ENCODE measurements around the gene NCKAP5. TPM values are rescaled to one million over a fixed set of nuclear protein-coding genes. Genes with fewer than 3 reads are reported as not detected.

The NCKAP5 gene
- total RNA-seq, 1 donor from 2014 or later: not detected

DNA sequence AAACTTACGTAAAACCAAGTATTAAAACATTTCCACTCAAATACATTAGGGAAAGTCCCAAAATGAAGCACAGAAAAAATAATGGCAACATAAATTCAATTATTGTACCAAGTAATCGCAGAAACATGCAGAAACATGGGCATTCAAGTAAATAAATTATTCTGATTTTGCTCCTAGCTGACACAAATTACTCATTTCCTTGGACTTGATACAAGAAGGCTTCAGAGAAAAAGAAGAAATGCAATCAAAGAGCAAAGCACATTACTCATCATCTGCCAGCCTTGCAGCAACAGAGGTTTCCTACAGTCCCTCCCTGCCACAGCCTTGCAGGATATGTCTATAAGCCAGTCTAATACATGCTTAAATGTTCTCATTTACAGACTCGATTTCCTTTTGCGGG is 458.5 kb downstream of the NCKAP5 start:
- Mint-ChIP-seq H3K36me3 (ENCODE audit: low read depth) (no peaks in the 10 kb centered on the region), H3K4me3 (no peak overlapping the region), H3K4me1 (ENCODE audit: low read depth) (no peaks in the 10 kb centered on the region), H3K9me3 (no peaks in the 10 kb centered on the region), H3K27me3 (ENCODE audit: insufficient read depth) (no peaks in the 10 kb centered on the region), H3K27ac (no peak overlapping the region)
- no peak for DNase-seq (ENCODE audit: low spot score)
- intact Hi-C loops (cut with micrococcal nuclease): no loop called here

DNA sequence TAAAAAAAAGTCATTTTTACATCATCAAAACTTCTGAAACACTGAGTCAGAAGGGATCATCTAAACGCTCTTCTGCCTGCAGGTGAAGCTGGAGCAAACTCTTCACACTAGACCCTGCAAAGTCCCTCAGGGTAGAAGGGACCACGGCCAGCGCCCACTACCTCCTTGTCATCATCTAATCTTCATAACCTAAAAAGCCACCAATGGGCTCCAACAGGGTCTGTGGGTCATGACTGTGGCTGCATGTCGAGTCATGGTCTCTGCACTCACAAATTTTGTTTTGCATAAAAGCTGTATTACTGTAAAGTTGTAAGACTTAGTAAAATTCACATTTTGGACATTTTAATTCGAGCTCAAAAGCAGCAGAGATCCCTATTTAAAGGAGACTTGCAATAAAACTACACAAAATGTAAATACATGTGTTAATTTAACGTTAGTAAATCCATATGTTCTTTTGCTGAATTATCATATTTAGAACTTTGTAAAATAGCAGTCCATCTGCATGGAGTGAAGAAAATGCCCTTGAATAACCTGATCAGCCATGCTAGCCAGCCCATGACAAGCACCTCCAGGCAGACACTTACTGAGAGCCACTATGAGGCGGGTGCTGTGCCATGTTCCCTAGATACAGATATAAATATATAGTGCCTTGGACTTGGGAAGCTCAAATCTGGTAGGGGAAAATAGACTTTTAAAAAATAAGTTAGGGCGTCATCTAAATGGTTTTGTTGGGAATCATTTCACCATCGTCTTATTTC is 461.0 kb downstream of the NCKAP5 start:
- Mint-ChIP-seq H3K4me3 (no peak overlapping the region), H3K27ac (no peak overlapping the region), H3K27me3 (ENCODE audit: insufficient read depth) (no peaks in the 10 kb centered on the region), H3K36me3 (ENCODE audit: low read depth) (no peaks in the 10 kb centered on the region), H3K9me3 (no peaks in the 10 kb centered on the region), H3K4me1 (ENCODE audit: low read depth) (no peaks in the 10 kb centered on the region)
- DNase-seq (ENCODE audit: low spot score): no peak
- intact Hi-C loops (cut with micrococcal nuclease): no loop called here

GRCh38 chr2:133104871-133105270 is 463.4 kb downstream of the NCKAP5 start:
- intact Hi-C loops (cut with micrococcal nuclease): no loop called here
- DNase-seq (ENCODE audit: low spot score): no peak
- Mint-ChIP-seq H3K4me3 (no peak overlapping the region), H3K36me3 (ENCODE audit: low read depth) (no peaks in the 10 kb centered on the region), H3K4me1 (ENCODE audit: low read depth) (no peaks in the 10 kb centered on the region), H3K27me3 (ENCODE audit: insufficient read depth) (no peaks in the 10 kb centered on the region), H3K27ac (no peak overlapping the region), H3K9me3 (no peaks in the 10 kb centered on the region)

DNA sequence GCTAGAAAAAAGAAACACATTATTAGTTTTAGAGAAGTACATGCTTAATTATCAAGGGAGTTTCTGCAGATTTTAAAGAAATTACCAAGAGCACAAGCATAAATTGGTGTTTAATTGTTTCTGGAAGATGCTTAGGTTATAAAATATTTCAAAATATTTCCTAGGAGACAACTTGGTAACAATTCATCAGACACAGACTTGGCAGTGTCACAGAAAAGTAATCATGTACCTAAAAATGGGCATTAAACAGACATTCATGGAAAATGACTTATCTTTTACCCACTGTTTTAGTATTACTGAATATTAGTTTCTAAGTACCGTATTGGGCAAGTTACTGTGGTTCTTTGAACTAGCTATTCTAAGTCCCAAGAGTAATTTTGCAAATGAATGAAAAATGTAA is 469.5 kb downstream of the NCKAP5 start:
- DNase-seq (ENCODE audit: low spot score): no peak
- intact Hi-C loops (cut with micrococcal nuclease): no loop called here
- no peaks in the 10 kb centered on the region for H3K4me1 Mint-ChIP-seq (ENCODE audit: low read depth)
- H3K36me3 Mint-ChIP-seq (ENCODE audit: low read depth): no peaks in the 10 kb centered on the region
- no peak overlapping the region for H3K27ac Mint-ChIP-seq
- H3K4me3 Mint-ChIP-seq: no peak overlapping the region
- H3K27me3 Mint-ChIP-seq (ENCODE audit: insufficient read depth): no peaks in the 10 kb centered on the region
- H3K9me3 Mint-ChIP-seq: no peaks in the 10 kb centered on the region

DNA sequence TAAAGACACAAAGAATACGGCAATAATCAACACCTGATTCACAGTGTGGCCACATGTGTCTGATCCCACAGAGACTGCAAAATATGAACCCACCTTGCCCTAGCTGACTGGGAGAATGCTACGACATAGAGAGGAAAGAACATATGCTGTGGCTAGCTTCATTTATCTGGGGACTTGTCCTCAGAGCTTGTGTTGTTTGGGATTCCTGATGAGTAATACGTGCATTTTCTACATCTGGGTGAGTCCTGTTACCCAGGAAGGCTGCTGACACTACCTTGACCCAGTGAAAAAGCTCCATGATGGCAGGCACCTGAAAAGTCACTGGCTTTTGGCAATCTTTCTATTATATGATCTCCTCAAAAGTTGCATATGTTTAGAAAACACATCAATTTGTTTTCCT is 470.6 kb downstream of the NCKAP5 start:
- Mint-ChIP-seq H3K4me1 (ENCODE audit: low read depth) (no peaks in the 10 kb centered on the region), H3K27ac (no peak overlapping the region), H3K9me3 (no peaks in the 10 kb centered on the region), H3K27me3 (ENCODE audit: insufficient read depth) (no peaks in the 10 kb centered on the region), H3K4me3 (no peak overlapping the region), H3K36me3 (ENCODE audit: low read depth) (no peaks in the 10 kb centered on the region)
- intact Hi-C loops (cut with micrococcal nuclease): no loop called here
- no peak for DNase-seq (ENCODE audit: low spot score)

DNA sequence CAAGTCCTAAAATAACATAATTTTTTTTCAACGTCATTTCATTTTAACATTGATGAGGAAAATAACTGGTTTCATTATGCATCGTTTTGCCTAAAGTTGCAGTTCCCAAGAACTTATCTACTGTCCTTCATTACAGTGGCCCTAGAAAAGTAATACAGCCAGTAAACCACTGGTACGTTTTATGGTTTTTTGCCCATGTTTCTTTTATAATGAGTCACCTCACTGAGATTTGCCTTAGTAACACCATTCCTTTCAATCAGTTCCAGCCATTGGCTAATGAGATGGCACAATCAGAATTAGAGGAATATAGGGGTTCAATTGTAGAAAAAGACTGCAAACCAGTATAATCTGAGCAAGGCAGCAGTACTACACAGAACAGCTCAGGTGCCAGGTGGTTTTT is 475.7 kb downstream of the NCKAP5 start:
- no peaks in the 10 kb centered on the region for H3K27me3 Mint-ChIP-seq (ENCODE audit: insufficient read depth)
- no peaks in the 10 kb centered on the region for H3K36me3 Mint-ChIP-seq (ENCODE audit: low read depth)
- H3K4me3 Mint-ChIP-seq: no peak overlapping the region
- H3K9me3 Mint-ChIP-seq: no peaks in the 10 kb centered on the region
- H3K27ac Mint-ChIP-seq: no peak overlapping the region
- intact Hi-C loops (cut with micrococcal nuclease): no loop called here
- H3K4me1 Mint-ChIP-seq (ENCODE audit: low read depth): no peaks in the 10 kb centered on the region
- DNase-seq (ENCODE audit: low spot score): no peak

DNA sequence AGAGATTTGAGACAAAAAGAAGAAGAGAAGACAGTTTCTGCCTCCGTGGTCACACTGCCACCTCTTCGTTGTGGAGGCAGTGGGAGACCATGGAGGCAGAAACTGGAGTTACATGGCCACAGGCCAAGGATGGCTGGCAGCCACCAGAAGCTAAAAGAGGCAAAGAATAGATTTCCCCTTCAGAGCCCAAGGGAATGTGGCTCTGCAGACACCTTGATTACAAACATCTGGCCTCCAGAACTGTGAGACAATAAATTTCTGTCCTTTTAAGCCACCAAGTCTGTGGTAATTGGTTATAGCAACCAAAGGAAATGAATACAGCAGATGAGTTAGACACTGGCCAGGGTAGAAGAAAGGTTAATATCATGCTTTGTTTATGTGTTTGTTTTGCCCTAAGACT is 477.9 kb downstream of the NCKAP5 start:
- no peak overlapping the region for H3K4me3 Mint-ChIP-seq
- intact Hi-C loops (cut with micrococcal nuclease): no loop called here
- no peak overlapping the region for H3K27ac Mint-ChIP-seq
- no peaks in the 10 kb centered on the region for H3K9me3 Mint-ChIP-seq
- H3K4me1 Mint-ChIP-seq (ENCODE audit: low read depth): no peaks in the 10 kb centered on the region
- no peaks in the 10 kb centered on the region for H3K27me3 Mint-ChIP-seq (ENCODE audit: insufficient read depth)
- H3K36me3 Mint-ChIP-seq (ENCODE audit: low read depth): no peaks in the 10 kb centered on the region
- DNase-seq (ENCODE audit: low spot score): no peak

DNA sequence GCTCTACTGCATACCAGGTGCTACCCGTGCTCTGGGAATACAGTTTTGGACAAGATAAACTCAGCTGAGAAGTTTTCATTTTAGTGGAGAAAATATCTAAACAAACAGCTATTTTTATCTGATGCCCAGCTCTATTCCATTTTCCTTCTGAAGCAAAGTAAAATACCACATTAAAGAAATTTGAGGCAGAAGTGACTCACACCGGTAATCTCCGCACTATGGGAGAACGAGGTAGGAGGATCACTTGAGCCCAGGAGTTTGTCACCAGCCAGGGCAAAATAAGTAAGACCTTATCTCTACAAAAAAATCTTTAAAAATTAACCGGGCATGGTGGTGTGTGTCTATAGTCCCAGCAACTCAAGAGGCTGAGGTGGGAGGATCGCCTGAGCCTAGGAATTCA is 482.1 kb downstream of the NCKAP5 start:
- intact Hi-C loops (cut with micrococcal nuclease): no loop called here
- H3K27ac Mint-ChIP-seq: no peak overlapping the region
- H3K4me3 Mint-ChIP-seq: no peak overlapping the region
- H3K9me3 Mint-ChIP-seq: no peaks in the 10 kb centered on the region
- no peak for DNase-seq (ENCODE audit: low spot score)
- no peaks in the 10 kb centered on the region for H3K27me3 Mint-ChIP-seq (ENCODE audit: insufficient read depth)
- no peaks in the 10 kb centered on the region for H3K4me1 Mint-ChIP-seq (ENCODE audit: low read depth)
- H3K36me3 Mint-ChIP-seq (ENCODE audit: low read depth): no peaks in the 10 kb centered on the region

GRCh38 chr2:133085646-133086045 is 482.6 kb downstream of the NCKAP5 start:
- H3K36me3 Mint-ChIP-seq (ENCODE audit: low read depth): no peaks in the 10 kb centered on the region
- no peak overlapping the region for H3K27ac Mint-ChIP-seq
- DNase-seq (ENCODE audit: low spot score): no peak
- no peaks in the 10 kb centered on the region for H3K27me3 Mint-ChIP-seq (ENCODE audit: insufficient read depth)
- H3K4me3 Mint-ChIP-seq: no peak overlapping the region
- H3K4me1 Mint-ChIP-seq (ENCODE audit: low read depth): no peaks in the 10 kb centered on the region
- H3K9me3 Mint-ChIP-seq: no peaks in the 10 kb centered on the region
- intact Hi-C loops (cut with micrococcal nuclease): no loop called here

DNA sequence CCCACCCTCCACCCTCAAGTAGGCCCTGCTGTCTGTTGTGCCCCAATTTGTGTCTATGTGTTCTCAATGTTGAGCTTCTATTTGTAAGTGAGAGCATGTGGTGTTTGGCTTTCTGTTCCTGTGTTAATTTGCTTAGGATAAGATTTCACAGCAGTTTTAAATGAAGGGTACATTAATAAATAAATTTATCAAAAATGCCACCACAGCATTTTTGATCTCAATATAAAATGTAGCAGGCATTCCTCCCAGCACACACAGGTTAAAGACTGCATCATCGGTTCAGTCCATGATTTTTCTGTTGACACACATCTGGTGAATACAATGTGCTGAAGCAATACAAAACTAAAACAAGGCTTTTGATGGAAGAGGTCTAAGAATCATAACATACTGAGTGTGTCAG is 486.2 kb downstream of the NCKAP5 start:
- DNase-seq (ENCODE audit: low spot score): no peak
- H3K9me3 Mint-ChIP-seq: no peaks in the 10 kb centered on the region
- intact Hi-C loops (cut with micrococcal nuclease): no loop called here
- H3K27me3 Mint-ChIP-seq (ENCODE audit: insufficient read depth): no peaks in the 10 kb centered on the region
- no peaks in the 10 kb centered on the region for H3K4me1 Mint-ChIP-seq (ENCODE audit: low read depth)
- H3K36me3 Mint-ChIP-seq (ENCODE audit: low read depth): no peaks in the 10 kb centered on the region
- H3K27ac Mint-ChIP-seq: no peak overlapping the region
- no peak overlapping the region for H3K4me3 Mint-ChIP-seq

DNA sequence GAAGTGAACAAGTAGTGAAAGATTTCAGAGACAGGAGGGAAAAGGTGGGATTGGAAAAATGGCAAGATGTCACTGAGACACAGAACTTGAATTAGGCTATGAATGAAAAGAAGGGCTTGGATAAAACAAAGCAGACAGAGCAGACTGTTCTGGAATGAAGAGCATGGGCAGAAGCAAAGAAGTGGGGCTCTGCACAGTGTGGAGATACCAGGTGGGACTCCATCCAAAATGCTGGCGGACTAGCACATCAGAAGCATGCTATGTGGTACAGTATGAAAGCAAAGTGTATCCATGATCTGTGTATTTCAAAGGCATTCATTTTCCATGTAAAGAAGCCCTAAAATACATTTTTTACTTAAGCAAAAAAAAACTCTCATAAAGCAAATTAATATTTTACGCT is 487.4 kb downstream of the NCKAP5 start:
- Mint-ChIP-seq H3K27me3 (ENCODE audit: insufficient read depth) (no peaks in the 10 kb centered on the region), H3K36me3 (ENCODE audit: low read depth) (no peaks in the 10 kb centered on the region), H3K9me3 (no peaks in the 10 kb centered on the region), H3K27ac (no peak overlapping the region), H3K4me3 (no peak overlapping the region), H3K4me1 (ENCODE audit: low read depth) (no peaks in the 10 kb centered on the region)
- intact Hi-C loops (cut with micrococcal nuclease): no loop called here
- DNase-seq (ENCODE audit: low spot score): no peak

DNA sequence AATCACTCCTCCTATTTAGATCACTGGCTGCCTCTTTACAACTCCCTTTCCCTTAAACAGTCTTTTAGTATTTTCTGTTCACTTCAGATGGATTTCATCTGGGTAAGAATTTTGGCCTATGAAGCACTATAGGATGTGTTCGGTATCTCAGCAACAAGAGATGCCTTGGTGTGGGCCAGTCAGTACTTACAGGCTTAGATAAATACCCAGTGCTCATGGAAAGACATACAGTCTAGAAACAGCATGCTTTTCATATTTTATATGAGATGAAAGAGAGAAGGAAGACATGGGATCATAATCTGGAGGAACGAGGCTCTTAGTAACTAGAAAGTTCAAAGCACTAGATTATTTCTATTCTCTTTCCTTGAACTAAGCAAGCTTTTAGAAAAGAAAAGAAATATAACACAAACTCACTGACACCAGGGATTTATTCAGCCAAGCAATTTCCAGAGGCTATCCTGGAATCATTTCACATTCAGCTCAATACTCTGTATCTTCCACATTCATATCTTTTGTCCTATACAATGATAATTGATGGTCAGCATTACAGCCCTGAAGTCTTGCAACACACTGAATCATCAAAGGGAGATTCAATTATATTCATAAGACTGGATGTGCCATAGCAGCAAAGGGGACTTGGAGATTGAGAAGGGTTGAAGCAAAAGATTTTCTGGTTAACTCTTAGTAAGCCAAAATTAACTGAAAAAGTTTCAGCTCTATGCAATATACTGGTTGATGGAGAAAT is 489.4 kb downstream of the NCKAP5 start:
- H3K4me3 Mint-ChIP-seq: no peak overlapping the region
- no peaks in the 10 kb centered on the region for H3K36me3 Mint-ChIP-seq (ENCODE audit: low read depth)
- H3K27me3 Mint-ChIP-seq (ENCODE audit: insufficient read depth): no peaks in the 10 kb centered on the region
- H3K9me3 Mint-ChIP-seq: no peaks in the 10 kb centered on the region
- H3K27ac Mint-ChIP-seq: no peak overlapping the region
- H3K4me1 Mint-ChIP-seq (ENCODE audit: low read depth): no peaks in the 10 kb centered on the region
- intact Hi-C loops (cut with micrococcal nuclease): no loop called here
- DNase-seq (ENCODE audit: low spot score): no peak

- Mint-ChIP-seq H3K9me3 (peaks cover under 1% of the 10 kb centered on the region), H3K4me1 (ENCODE audit: low read depth) (no peaks in the 10 kb centered on the region), H3K27me3 (ENCODE audit: insufficient read depth) (no peaks in the 10 kb centered on the region), H3K27ac (no peak overlapping the region), H3K4me3 (no peak overlapping the region), H3K36me3 (ENCODE audit: low read depth) (no peaks in the 10 kb centered on the region)
- intact Hi-C loops (cut with micrococcal nuclease): no loop called here
- no peak for DNase-seq (ENCODE audit: low spot score)
These were observed 490.9 kb downstream of the NCKAP5 start for GRCh38 chr2:133077269-133077822.

Data from activated T-helper 1 cell treated with anti-CD3 and anti-CD28 coated beads, Interleukin-12 subunit alpha, Interleukin-12 subunit beta, Interleukin-2, Interleukin-4 antibody, amounts not matched to agents 30 ng/mL and 10 ng/mL and 1 ng/mL, durations not matched to agents 14 hours and 24 hours and 36 hours (primary cell).